Measurements from ENCODE around the gene CCDC178.

Gene CCDC178

GRCh38 chr18:33316146-33316587 lies 124.4 kb downstream of the CCDC178 start:
- DNase-seq (ENCODE audit: extremely low spot score): no peak
- CTCF ChIA-PET: no interaction called here
- POLR2A ChIA-PET: no interaction called here
- TF ChIP-seq ARNT (IDR thresholded peaks at IDR 0.05) (no peak), L3MBTL2 (conservative IDR thresholded peaks at IDR 0.05) (no peak), FOXK2 (IDR thresholded peaks at IDR 0.05) (no peak), HDGF (IDR thresholded peaks at IDR 0.05; ENCODE audit: borderline replicate concordance) (no peak), SP1 (IDR thresholded peaks at IDR 0.05) (no peak), ELF4 (IDR thresholded peaks at IDR 0.05) (no peak), BHLHE40 (IDR thresholded peaks at IDR 0.05; ENCODE audit: borderline replicate concordance) (no peak), CTBP1 (IDR thresholded peaks at IDR 0.05; ENCODE audit: borderline replicate concordance) (no peak), FOXA1 (IDR thresholded peaks at IDR 0.05) (no peak)

GRCh38 chr18:33307520-33307919 lies 133.0 kb downstream of the CCDC178 start:
- no peak for DNase-seq (ENCODE audit: extremely low spot score)
- ChIA-PET POLR2A (no interaction called here), CTCF (no interaction called here)
- TF ChIP-seq ARNT (IDR thresholded peaks at IDR 0.05) (no peak), LEF1 (IDR thresholded peaks at IDR 0.05; ENCODE audit: borderline replicate concordance) (no peak), CTBP1 (IDR thresholded peaks at IDR 0.05; ENCODE audit: borderline replicate concordance) (no peak), TARDBP (IDR thresholded peaks at IDR 0.05) (no peak), HDGF (IDR thresholded peaks at IDR 0.05; ENCODE audit: borderline replicate concordance) (no peak), FOXA1 (IDR thresholded peaks at IDR 0.05) (no peak), BHLHE40 (IDR thresholded peaks at IDR 0.05; ENCODE audit: borderline replicate concordance) (no peak), ZNF384 (IDR thresholded peaks at IDR 0.05) (no peak), L3MBTL2 (conservative IDR thresholded peaks at IDR 0.05) (no peak), SUZ12 (IDR thresholded peaks at IDR 0.05) (no peak), PKNOX1 (IDR thresholded peaks at IDR 0.05) (no peak), FOXM1 (IDR thresholded peaks at IDR 0.05; ENCODE audit: borderline replicate concordance) (no peak), SP1 (IDR thresholded peaks at IDR 0.05) (no peak), ELF4 (IDR thresholded peaks at IDR 0.05) (no peak), FOXK2 (IDR thresholded peaks at IDR 0.05) (no peak), NFRKB (IDR thresholded peaks at IDR 0.05) (no peak)

GRCh38 chr18:33304277-33304676 lies 136.2 kb downstream of the CCDC178 start:
- POLR2A ChIA-PET: no interaction called here
- no peak for TF ChIP-seq PKNOX1 (IDR thresholded peaks at IDR 0.05)
- no peak for TF ChIP-seq LEF1 (IDR thresholded peaks at IDR 0.05; ENCODE audit: borderline replicate concordance)
- no peak for TF ChIP-seq SUZ12 (IDR thresholded peaks at IDR 0.05)
- no peak for TF ChIP-seq ZNF384 (IDR thresholded peaks at IDR 0.05)
- TF ChIP-seq FOXK2 (IDR thresholded peaks at IDR 0.05): no peak
- CTCF ChIA-PET: no interaction called here
- no peak for DNase-seq (ENCODE audit: extremely low spot score)

- TF ChIP-seq L3MBTL2 (conservative IDR thresholded peaks at IDR 0.05) (no peak), ARNT (IDR thresholded peaks at IDR 0.05) (no peak), BHLHE40 (IDR thresholded peaks at IDR 0.05; ENCODE audit: borderline replicate concordance) (no peak), FOXM1 (IDR thresholded peaks at IDR 0.05; ENCODE audit: borderline replicate concordance) (no peak), FOXK2 (IDR thresholded peaks at IDR 0.05) (no peak), LEF1 (IDR thresholded peaks at IDR 0.05; ENCODE audit: borderline replicate concordance) (no peak), FOXA1 (IDR thresholded peaks at IDR 0.05) (no peak), NFRKB (IDR thresholded peaks at IDR 0.05) (no peak), TARDBP (IDR thresholded peaks at IDR 0.05) (no peak), CTBP1 (IDR thresholded peaks at IDR 0.05; ENCODE audit: borderline replicate concordance) (no peak), SUZ12 (IDR thresholded peaks at IDR 0.05) (no peak), HDGF (IDR thresholded peaks at IDR 0.05; ENCODE audit: borderline replicate concordance) (no peak), SP1 (IDR thresholded peaks at IDR 0.05) (no peak), ELF4 (IDR thresholded peaks at IDR 0.05) (no peak), ZNF384 (IDR thresholded peaks at IDR 0.05) (no peak), PKNOX1 (IDR thresholded peaks at IDR 0.05) (no peak)
- no peak for DNase-seq (ENCODE audit: extremely low spot score)
- CTCF ChIA-PET: interaction anchor here (0.6 kb wide), 1 partner anchor 119 kb away, joined by 5 read pairs; no protein-coding TSS in a partner anchor
- POLR2A ChIA-PET: no interaction called here
Observed at GRCh38 chr18:33291539-33291938, 149.0 kb downstream of the CCDC178 start.

GRCh38 chr18:33288082-33288716 lies 152.3 kb downstream of the CCDC178 start:
- no peak for DNase-seq (ENCODE audit: extremely low spot score)
- TF ChIP-seq HDGF (IDR thresholded peaks at IDR 0.05; ENCODE audit: borderline replicate concordance): no peak
- TF ChIP-seq SP1 (IDR thresholded peaks at IDR 0.05): no peak
- TF ChIP-seq ARNT (IDR thresholded peaks at IDR 0.05): no peak
- no peak for TF ChIP-seq CTBP1 (IDR thresholded peaks at IDR 0.05; ENCODE audit: borderline replicate concordance)
- no peak for TF ChIP-seq FOXK2 (IDR thresholded peaks at IDR 0.05)
- TF ChIP-seq BHLHE40 (IDR thresholded peaks at IDR 0.05; ENCODE audit: borderline replicate concordance): no peak
- TF ChIP-seq ZNF384 (IDR thresholded peaks at IDR 0.05): no peak
- TF ChIP-seq PKNOX1 (IDR thresholded peaks at IDR 0.05): no peak
- no peak for TF ChIP-seq NFRKB (IDR thresholded peaks at IDR 0.05)
- CTCF ChIA-PET: no interaction called here
- POLR2A ChIA-PET: no interaction called here

Data from HEK293T (cell line).